ENCODE results near the gene UQCRC1.
A peak's percentile ranks its signal among the peaks of the same experiment; 100 is the strongest.

The UQCRC1 gene

DNA sequence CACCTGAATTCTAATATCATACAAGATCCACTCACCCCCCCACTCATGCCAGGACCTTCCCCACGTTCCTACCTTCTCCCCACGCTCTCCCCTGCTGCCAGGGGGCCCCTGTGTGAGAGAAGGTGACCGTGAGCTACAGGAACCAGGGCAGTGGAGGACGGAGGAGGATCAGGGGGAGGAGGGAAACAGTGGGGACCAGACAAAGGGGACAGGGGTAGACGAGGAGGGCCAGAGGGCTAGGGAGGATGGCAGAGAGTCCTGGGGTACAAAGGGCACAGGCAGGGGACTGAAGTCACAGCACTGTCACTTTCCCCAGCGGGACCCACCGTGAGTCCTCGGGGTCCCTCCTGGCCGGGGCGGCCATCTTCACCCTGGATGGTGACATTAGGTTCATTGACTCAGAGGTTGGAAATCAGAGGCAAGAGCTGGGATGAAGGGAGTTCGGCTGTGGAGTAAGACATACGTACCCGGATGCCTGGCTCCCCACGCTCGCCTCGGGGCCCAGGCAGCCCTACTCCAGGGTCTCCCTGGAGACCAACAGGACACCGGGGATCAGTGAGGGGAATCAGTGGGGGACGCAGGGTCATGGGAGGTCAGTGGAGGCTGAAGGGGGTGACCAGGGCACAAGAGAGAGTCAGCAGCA is 39.5 kb downstream of the UQCRC1 start:
- DNase-seq, result no peak

DNA sequence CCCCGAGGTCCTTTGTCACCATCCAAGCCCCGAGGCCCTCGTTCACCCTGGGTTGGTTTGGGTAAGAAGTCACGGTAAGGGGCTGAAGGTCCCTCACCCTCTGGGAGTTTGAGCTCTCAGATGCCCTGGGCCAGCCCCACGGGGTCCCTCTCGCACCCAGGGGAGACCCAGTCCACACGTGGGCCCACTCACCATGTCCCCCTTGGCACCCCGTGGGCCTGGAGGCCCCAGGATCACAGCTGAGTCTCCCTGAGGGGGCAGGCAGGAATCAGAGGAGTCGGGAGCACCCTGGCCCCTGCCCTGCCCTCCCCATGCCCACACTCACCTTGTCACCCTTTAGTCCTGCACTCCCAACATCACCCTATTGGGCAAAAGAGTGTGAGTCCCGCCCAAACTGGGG is 40.0 kb downstream of the UQCRC1 start:
- no peak for DNase-seq

DNA sequence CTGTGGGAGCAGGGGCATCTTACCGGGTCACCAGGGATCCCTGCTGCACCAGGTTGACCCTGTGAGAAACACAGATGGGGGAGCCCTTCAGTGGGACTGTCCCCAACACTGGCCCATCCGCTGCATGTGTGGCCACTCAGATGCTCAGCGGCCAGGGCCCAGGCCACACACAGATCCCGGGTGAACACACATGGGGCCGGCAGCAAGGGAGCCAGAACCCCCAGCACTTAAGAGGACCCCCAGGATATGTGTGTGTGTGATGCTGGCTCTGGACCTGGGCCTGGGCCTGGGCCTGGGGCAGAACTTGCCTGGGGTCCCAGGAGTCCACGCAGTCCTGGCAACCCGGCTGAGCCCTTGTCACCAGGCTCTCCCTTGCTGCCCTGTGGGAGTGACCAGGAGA is 41.0 kb downstream of the UQCRC1 start:
- DNase-seq, result no peak

DNA sequence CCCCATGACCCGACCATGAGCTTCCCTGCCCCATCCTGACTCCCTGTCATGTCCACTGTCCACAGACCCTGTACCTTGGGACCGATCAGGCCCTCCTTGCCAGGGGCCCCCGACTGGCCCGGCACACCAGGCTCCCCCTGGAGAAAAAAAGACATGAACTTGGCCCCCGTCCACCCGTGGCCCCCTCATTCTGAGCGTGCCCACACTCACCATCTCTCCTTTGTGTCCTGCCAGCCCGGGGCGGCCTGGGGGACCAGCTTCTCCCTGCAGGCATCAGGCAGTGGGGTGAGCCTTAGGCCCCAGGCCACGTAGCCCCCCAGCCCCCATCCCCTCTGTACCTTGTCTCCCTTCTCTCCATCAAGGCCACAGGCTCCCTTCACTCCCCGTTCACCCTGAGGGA is 41.9 kb downstream of the UQCRC1 start:
- DNase-seq, result no peak

DNA sequence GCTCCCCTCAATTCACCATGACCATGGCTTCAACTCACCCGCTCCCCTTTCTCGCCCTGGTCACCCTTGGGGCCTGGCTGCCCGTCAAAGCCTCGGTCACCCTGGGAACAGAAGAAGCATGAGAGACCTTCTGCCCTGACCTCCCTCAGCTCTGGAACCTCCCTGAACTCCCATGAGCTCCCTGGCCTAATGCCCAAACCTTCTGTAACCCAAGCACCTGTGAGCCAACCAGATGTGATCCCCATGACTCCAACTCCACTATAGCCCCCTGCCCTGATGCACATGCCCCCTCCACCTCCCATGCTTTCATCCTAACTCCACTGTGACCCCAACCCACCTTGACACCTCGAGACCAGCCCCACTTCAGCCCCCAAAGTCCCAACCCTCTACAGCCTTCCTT is 42.4 kb downstream of the UQCRC1 start:
- DNase-seq, result no peak

DNA sequence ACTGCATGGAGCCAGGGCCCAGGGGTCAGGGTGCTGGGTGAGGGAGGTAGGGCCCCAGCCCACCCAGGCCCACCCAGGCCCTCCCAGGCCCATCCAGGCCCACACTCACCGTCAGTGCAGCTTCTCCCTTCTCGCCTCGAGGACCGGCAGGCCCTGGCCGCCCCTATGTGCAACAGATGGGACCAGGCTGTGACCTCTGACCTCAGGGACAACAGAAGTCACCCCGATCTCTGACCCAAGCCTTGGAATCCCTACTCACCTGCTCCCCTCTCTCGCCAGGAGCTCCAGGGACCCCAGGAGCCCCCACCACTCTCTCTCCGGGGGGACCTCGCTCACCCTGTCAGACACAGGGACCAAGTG is 43.1 kb downstream of the UQCRC1 start:
- DNase-seq, result no peak

DNA sequence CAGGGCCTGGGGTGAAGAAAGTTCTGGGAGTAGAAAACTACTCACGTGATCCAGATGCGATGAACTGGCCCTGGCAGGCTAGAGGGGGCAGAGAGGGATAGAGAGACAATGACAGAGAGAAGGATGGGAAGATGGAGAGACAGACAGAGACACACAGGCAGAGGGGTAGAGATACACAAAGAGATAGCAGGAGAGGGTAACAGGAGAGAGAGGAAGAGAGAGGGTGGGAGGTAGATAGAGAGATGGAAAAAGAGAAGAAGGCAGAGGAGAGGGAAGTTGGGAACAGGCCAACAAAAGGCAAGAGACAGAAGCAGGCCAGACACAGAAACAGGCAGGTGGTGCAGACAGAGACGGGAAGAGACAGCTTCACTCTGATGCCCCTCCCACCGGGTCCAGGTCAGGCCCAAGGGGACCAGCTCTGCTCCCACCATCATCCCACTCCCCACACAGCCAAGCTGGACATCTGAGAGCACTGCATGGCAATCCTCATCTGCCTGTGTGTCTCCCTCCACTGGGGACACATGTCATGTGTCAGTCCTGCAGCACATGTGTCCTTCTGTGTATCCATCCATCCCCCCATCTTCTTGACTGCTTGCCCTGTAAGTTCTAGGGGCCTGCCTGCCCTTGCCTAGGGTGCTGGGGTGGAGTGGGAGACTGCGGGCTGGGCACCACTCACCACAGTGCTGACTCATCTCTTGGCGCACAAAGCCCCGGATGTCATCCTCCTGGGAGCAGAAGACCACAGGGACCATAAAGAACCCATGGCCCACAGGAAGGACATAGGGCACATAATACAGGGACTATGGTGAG is 43.6 kb downstream of the UQCRC1 start:
- no peak for DNase-seq

DNA sequence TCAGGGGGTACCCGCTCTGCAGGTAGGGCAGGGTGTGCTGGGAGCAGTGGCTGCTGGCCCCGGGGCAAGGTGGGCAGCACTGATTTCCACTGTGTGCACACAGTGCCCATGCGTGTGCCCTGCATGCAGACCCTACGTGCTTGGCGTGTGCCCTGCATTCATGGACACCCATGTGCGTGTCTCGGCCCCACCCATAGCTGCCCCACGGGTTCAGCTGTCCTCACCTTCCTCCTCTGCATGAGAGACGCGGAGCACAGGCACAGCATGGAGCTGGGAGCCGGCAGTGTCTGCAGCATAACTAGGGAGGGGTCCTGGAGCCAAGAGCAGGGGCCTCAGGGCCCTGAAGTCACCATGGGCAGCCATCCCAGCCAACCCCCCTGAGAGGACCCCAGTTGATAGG is 44.3 kb downstream of the UQCRC1 start:
- no peak for DNase-seq

DNA sequence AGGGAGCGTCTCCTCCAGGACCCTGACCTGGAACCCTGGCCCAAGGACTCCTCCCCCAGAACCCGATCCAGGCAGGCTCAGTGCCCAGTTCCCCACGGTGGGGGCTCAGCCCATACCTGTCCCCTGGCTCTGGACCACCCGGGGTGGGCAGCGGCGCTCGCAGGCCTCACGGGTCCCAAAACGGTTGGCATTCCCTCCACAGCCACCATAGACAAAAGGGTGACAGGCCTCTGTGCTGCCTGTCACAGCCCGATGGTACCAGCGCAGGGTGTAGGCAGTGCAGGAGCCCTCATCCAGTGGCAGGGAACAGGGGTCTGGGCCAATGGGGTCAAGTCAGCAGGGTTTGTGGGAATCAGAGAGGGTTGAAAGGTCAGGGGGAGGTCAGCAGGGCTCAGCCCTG is 44.8 kb downstream of the UQCRC1 start:
- DNase-seq, result no peak

DNA sequence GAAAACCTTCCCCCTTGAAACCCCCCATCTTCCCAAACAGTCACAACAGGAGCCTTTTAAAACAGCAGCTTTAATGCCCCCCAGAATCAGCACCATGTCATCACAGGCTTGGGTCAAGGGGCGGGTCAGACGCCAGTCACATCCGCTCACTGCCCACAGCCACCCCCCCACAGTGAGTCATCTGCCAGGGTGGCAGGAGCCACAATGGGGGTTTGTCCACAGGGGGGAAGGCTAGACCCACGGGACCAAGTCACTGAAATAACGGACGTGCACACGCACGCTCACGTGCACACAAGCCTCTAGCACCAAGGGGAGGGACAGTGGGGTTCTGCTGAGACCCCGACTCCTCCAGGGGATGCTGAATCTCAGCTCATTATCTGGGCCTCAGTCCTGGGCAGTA is 45.4 kb downstream of the UQCRC1 start:
- no peak for DNase-seq

DNA sequence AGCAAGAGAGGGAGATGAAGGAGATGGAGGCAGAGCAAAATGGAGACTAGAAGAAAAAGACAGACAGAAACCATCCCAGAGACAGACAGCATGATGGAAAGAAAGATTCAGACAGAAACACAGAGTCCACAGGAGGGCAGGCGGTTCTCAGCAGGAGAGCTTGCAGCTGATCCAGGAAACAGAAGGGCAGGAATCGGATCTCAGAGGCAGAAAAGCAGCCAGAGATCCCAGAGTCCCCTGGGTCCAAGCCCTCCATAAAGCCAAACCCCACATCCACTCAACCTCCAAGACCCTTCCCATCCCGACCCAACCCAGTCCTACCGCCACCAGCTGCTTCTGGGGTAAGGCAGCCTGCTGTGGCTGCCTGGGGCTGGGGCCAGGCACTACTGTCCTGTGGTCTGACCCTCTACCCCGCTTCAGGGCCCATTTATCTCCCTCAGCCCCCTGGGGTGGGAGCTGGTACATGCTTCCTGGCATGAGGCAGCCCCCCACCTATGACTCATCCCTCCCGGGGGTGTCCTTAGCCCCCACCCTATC is 46.0 kb downstream of the UQCRC1 start, which contains the start of gene UCN2:
Gene UCN2, minus strand, starts transcription at position 400 of the 537 bp plus-strand sequence. CDS start 657 bp downstream, outside the sequence.
- no peak for DNase-seq

DNA sequence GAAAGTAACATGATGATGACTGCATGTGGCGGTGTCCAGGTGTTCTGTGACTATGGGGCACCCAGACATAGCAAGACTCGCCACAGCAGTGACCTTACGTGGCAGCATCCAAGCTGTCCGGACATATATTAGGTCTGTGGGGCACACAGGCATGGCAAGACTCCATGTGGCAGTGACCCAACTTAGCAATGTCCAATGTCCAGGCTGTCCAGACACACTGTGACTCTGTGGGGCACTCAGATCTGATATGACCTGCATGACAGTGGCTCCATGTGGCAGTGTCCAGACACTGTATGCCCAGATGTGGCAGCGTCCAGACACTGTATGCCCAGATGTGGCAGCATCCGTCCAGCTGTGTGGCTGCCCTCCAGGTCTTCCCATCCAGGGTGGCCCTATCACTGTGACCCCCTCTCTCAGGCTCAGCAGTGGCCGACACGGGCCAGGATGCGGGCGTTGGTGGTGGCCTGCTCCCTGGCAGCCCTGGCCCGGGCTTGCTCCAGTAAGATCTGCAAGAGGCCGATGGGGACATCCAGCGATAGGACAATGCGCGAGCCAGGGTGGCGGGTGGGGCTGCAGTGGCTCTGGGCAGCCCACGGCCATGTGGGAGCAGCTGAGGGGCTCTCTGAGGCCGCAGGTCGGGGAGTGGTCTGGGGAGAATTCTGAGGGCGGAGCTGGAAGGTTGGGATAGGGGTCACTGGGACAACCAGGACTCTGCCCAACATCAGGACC is 46.9 kb downstream of the UQCRC1 start:
- DNase-seq, result no peak

DNA sequence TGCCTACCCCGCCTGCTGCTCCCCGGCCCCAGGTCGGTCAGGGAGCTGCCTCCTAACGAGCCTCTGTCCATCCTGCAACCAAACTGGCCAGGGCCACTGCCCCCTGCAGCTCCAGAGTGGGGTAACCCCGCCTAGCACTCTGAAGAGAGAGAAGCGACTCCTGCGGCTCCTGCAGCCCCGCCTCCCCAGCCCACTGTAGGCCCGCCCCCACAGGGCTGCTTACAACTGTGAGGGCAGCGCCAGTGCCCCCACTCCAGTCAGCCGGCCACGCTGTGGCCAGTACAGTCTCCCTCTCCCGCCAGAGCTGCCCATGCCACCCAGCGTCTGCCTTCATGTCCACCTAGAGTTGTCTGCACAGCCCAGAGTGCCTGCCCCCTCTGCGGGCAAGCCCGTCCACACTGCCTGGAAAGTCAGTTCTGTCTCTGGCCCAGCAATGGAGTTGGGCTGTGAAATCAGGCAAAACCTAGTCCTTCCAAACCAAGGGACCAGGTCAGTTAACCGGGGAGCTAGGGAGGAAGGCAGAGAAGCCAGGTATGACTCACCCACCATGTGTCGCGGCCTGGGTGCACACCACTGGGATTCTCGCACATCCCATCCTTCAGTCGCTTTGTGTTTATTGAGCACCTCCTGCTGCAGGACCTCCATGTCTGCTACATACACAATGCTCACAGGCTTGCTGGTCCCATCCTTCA is 48.3 kb downstream of the UQCRC1 start:
- DNase-seq, result no peak

DNA sequence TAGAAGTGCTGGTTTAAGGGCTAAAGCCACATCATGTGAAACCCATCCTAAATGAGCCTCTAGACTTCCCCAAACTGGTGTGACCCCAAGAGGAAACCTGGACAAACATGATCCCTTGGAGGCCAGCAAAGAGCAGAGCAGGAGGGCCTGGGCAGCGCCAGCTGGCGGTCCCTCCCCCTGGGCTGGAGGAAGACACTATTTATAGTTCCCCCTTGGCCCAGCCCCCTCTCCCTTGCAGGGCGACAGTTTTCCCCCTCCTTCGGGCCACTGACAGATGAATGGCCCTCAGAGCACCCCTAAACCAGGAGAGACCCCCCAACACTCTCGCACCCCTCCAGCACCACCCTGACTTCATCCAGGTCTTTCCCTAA is 48.8 kb downstream of the UQCRC1 start:
- no peak for DNase-seq

DNA sequence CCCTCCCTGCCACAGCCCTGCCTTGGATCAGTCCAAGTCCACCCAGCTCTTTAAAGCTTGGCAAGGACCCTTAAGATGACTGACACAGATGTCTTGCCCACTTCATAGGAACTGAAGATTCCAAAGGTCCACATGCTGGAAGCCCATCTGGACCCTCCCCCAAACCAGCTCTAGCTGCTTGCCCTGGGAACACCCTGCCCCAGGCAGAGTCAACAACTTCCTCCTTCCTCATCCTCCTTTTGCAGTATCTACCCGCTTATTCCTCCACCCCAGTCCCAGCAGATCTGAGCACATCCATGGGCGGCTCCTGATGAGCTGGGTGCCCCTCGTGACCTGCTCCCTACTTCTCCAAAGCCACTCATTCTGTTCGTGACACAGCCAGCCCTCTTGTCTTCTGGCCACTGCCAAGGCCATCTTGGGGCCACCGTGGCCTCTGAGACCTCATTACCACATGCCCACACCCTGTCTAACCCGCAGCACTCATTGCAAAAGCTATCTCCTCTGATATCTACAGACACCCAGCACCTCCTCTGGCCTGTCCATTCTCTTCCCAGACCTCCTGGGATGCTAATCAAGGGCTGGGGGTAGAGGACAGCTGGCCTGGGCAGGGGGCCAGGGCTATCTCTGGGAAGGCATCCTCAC is 50.8 kb downstream of the UQCRC1 start:
- no peak for DNase-seq

DNA sequence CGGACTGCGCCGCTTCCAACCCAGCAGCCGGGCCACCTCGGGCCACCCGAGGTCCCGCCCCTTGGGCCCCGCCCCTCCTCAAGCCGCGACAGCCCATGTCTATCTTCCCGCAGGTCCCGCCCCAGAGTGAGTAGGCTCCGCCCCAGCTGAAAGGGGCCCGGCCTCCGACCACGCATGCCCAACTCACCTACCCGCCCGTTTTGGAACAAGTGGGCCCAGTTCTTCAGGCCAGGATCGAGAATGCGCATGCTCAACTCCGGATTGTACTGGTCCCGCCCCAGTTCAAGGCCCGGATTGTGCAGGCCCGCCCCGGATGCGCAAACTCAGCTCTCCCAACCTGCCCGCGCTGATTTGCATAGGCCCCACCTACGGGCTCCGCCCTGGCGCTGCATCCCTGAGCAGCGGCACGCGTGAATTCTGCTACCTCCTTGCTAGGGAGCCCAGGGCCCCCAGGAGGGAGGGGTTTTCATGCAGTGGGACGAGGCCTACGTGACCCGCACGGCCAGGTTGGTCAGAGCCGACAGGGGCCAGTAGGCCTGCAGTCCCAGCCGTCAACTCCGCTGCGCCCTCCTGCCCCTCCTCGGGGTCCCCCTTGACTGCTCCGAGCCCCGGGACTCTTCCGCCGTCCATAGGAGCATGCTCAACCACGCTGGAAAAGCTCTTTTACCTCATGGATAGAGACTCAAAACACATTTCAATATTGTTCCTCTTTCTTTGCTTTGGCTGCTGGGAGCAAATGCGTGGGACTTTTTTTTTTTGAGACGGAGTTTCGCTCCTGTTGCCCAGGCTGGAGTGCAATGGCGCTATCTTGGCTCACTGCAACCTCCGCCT is 52.4 kb downstream of the UQCRC1 start, which contains the start of gene PFKFB4:
Gene PFKFB4, minus strand, starts transcription at position 8 of the 831 bp plus-strand sequence. CDS start 26 bp downstream, outside the sequence.
- DNase-seq, result peak; percentile 99

DNA sequence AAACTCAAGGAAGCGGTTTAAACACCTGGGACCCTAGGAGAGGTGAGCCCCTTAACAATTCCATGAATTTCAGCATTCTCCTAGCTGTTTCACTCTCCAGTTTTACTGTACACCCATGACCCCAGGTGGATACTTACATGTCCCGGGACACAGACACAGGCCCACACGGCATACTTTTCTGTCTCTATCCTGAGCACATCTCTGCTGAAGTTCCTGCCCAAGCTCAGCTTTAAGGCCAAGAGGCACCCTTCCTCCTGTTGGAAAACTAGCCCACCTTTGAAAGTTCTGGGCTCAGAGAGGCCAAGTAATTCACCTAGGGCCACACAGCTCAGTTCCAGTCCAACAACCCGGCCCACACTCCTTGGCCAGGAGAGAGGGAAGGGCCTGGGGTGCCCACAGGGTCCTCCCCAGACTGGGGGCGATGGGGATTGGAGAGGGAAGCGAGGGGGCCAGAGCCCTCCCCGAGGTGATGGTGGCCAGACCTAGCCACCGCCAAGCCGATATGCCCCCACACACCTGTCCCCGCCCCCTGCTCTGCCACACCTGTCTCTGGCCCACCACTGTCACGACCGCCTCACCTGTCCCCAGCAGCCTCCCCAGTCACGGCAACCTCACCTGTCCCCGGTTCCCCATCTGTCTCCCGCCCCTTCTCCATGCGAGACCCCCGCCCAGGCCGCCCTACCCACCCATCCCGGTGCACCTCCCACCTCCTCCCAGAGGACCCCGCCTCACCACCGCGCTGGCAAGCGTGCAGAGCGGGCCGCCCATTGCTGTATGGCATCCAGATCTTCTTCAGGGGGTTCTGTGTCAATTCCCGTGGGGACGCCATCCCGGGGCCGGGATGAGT is 53.3 kb downstream of the UQCRC1 start:
- DNase-seq, result no peak

DNA sequence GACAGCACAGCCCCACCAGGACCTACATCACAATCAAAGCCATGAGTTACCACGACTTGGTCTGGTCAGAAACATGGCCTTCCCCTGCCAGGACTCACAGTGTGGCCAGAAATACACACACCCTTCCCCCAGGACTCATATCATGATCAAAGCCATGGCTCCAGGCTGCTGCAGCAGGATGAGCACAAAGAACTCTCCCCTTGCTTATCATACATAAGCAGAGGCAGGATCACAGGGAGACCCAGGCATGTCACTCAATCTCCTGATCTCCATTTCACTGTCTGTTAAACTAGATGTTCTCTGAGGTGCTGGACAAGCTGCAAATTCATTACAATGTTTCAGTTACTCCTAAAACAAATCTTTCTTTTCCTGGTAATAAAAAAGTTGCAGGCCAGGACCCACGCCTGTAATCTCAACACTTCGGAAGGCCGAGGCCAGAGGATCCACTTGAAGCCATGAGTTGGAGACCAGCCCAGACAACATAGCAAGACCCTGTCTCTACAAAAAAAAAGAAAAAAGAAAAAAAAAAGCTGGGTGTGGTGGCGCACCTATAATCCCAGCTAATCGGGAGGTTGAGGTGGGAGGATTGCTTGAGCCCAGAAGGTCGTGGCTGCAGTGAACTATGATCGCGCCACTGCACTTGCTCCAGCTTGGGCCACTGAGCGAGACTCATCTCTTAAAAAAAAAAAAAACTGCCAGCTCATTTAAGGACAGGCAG is 54.1 kb downstream of the UQCRC1 start:
- DNase-seq, result no peak

DNA sequence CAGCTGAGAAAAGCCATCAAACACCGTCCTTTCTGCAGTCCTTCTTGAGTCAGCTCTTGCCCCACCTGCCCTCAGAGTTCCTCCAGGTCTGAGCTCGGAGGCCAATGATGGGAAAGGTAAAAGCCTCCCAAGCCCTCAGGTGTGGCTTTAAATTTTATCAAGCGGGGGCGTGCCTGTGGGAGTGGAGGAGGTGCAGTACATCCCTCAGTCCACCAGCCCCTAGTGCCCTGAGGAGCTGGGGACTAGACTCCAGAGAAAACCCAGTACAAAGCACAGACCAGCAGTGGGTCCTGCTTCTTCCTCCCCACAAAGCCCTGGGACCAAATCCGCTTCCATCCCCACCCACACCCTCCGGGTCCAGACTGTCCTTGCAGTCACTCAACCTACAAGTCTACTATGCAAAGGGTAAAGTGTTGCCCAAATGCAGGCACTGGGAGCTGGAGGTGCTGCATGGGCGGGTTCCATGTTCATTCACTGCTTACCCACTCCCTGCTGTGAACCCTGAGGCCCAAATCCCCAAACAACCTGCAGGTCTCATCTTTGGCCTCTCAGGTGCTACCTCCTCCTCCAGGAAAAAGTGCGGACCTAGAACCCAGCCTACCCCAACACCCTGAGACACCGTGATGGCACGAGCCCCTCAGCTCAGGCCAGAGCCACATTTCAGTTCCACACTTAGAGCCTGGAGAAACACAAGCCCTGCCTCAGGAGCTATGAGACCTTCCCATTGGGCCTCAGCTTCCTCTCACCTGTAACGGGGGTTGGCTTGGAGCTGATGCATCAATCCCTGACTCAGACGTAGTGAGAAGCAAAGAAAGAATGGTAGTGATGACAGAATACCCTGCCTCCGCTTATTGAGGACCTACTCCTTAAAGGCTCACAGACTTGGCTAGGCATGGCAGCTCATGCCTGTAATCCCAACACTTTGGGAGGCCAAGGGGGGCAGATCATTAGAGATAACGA is 55.3 kb downstream of the UQCRC1 start:
- DNase-seq, result no peak
